HCT116 (cell line): ENCODE data around the gene UBQLN2. TPM values are rescaled to one million over a fixed set of nuclear protein-coding genes. Genes with fewer than 3 reads are reported as not detected.

Experiments
- ATAC-seq: fragments of 200-7000 bp; cut with Tn5 transposase; 2 replicates; pipeline ENCODE4 v1.9.1; 2020; ENCODE audit warnings: mild to moderate bottlenecking, moderate library complexity
- BruUV-seq: library from RNA; stranded (reverse); fragments of 400-500 nt; replicated peaks from 2 replicates; lab custom pipeline; 2021; lab: Mats Ljungman, UMichigan
- CTCF ChIA-PET: fragments of 300-600 bp; sonication (Branson Sonifier 250); formaldehyde crosslinking; loops from one replicate; lab custom pipeline; 2021; ENCODE audit warnings: antibody characterized with exemption; lab: Charles Lee
- POLR2A ChIA-PET: fragments of 300-600, 350-600 bp; sonication (Branson Sonifier 250); formaldehyde crosslinking; loops from one replicate; lab custom pipeline; 2021; ENCODE audit warnings: antibody characterized with exemption; lab: Charles Lee
- RAD21 ChIA-PET, 2 experiments: fragments of 300-600 bp; sonication (Branson Sonifier 250); formaldehyde crosslinking; loops; one replicate each; lab custom pipeline; 2023; ENCODE audit warnings: low total read pairs in 2 of 2; ENCODE audit not compliant: uncharacterized antibody in 2 of 2, unreplicated experiment in 2 of 2, low non-redundant PET in 1 of 2; lab: Charles Lee
- DNase-seq: peaks from one replicate; pipeline ENCODE4 v3.0.0-alpha.2; 2010; ENCODE audit warnings: low read depth, low spot score
- H2AFZ ChIP-seq: fragments of 200-600 bp; shearing (Covaris generic), sonication (generic); 2 replicates; pipeline ENCODE4 v1.6.1; 2017; ENCODE audit warnings: low read depth, mixed run types, mixed read lengths, antibody characterized with exemption, low read length; ENCODE audit not compliant: poor library complexity, severe bottlenecking
- H3K27ac ChIP-seq: 2 replicates; pipeline ENCODE4 v1.5.1; 2012; ENCODE audit warnings: low read depth, low read length
- H3K27me3 ChIP-seq: fragments of 200-600 bp; sonication (generic); 2 replicates; pipeline ENCODE4 v1.6.1; 2016; ENCODE audit warnings: mixed run types, low read length, mixed read lengths; ENCODE audit not compliant: insufficient read depth
- H3K36me3 ChIP-seq, 2 experiments: fragments of 200-500 bp in 1 of 2; fragments of 200-600 bp in 1 of 2; sonication (Bioruptor generic) in 1 of 2; sonication (generic) in 1 of 2; 2 replicates each; pipeline versions ENCODE4 v1.5.1 to v1.6.1; 2014 to 2016; ENCODE audit warnings: low read length in 2 of 2, inconsistent platforms in 1 of 2, mixed read lengths in 1 of 2, mixed run types in 1 of 2; ENCODE audit not compliant: insufficient read depth in 2 of 2, control insufficient read depth in 1 of 2
- H3K4me1 ChIP-seq, 2 experiments: fragments of 200-600 bp in 1 of 2; sonication (generic) in 1 of 2; 2 replicates each; pipeline versions ENCODE4 v1.5.1 to v1.6.1; 2012 to 2017; ENCODE audit warnings: low read length in 2 of 2, inconsistent platforms in 1 of 2, mild to moderate bottlenecking in 1 of 2, mixed read lengths in 1 of 2, mixed run types in 1 of 2, moderate library complexity in 1 of 2; ENCODE audit not compliant: insufficient read depth in 2 of 2, control insufficient read depth in 1 of 2
- H3K4me2 ChIP-seq: fragments of 200-600 bp; sonication (generic); 2 replicates; pipeline ENCODE4 v1.6.1; 2017; ENCODE audit warnings: mixed run types, low read length, mixed read lengths
- H3K4me3 ChIP-seq, 2 experiments: fragments of 200-600 bp in 1 of 2; sonication (generic) in 1 of 2; replicated peaks in 1 of 2; 2 replicates each; pipeline ENCODE4 v1.5.1; 2011 to 2016; ENCODE audit warnings: low read length in 2 of 2, control low read depth in 1 of 2, low read depth in 1 of 2, mild to moderate bottlenecking in 1 of 2, mixed read lengths in 1 of 2, mixed run types in 1 of 2
- H3K79me2 ChIP-seq: fragments of 200-600 bp; sonication (generic); 2 replicates; pipeline ENCODE4 v1.6.1; 2017; ENCODE audit warnings: mild to moderate bottlenecking, mixed run types, low read length, moderate library complexity, mixed read lengths; ENCODE audit not compliant: insufficient read depth
- H3K9ac ChIP-seq: fragments of 200-600 bp; sonication (generic); 2 replicates; pipeline ENCODE4 v1.6.1; 2016; ENCODE audit warnings: low read length, mixed read lengths
- H3K9me2 ChIP-seq: fragments of 200-600 bp; sonication (generic), shearing (Covaris generic); 2 replicates; pipeline ENCODE4 v1.6.1; 2017; ENCODE audit warnings: mixed run types, mild to moderate bottlenecking, moderate library complexity; ENCODE audit not compliant: insufficient read depth
- H3K9me3 ChIP-seq, 2 experiments: fragments of 200-500 bp in 1 of 2; fragments of 200-600 bp in 1 of 2; sonication (Bioruptor generic) in 1 of 2; sonication (generic) in 1 of 2; 2 replicates each; pipeline ENCODE4 v1.6.1; 2014 to 2017; ENCODE audit warnings: low read length in 2 of 2, mixed read lengths in 2 of 2, inconsistent platforms in 1 of 2, low read depth in 1 of 2, mild to moderate bottlenecking in 1 of 2, mixed run types in 1 of 2, moderate library complexity in 1 of 2; ENCODE audit not compliant: control insufficient read depth in 1 of 2, insufficient read depth in 1 of 2
- H4K20me1 ChIP-seq: fragments of 200-600 bp; sonication (generic), shearing (Covaris generic); 2 replicates; pipeline ENCODE4 v1.6.1; 2017; ENCODE audit warnings: mixed run types, mild to moderate bottlenecking, moderate library complexity; ENCODE audit not compliant: insufficient read depth
- CBX3 ChIP-seq: IDR thresholded peaks from 2 replicates; pipeline ENCODE4 v1.6.1; 2012; ENCODE audit warnings: low read depth
- CEBPB ChIP-seq: IDR thresholded peaks from 2 replicates; pipeline ENCODE4 v1.6.1; 2012; ENCODE audit warnings: low read depth
- EGR1 ChIP-seq: IDR thresholded peaks from 2 replicates; pipeline ENCODE4 v1.6.1; 2012; ENCODE audit warnings: low read depth
- EZH2 ChIP-seq: fragments of 200-600 bp; sonication (generic); IDR thresholded peaks from 2 replicates; pipeline ENCODE4 v1.6.1; 2017; ENCODE audit warnings: antibody characterized with exemption, mixed run types
- EZH2phosphoT487 ChIP-seq: fragments of 200-600 bp; IDR thresholded peaks from 2 replicates; pipeline ENCODE4 v1.6.1; 2018; ENCODE audit warnings: antibody characterized with exemption, borderline replicate concordance
- FOSL1 ChIP-seq: IDR thresholded peaks from 2 replicates; pipeline ENCODE4 v1.6.1; 2012; ENCODE audit warnings: low read depth
- JUND ChIP-seq: IDR thresholded peaks from 2 replicates; pipeline ENCODE4 v1.6.1; 2012
- POLR2A ChIP-seq: IDR thresholded peaks from 2 replicates; pipeline ENCODE4 v1.7.0; 2011; ENCODE audit warnings: borderline replicate concordance; ENCODE audit not compliant: insufficient read depth, insufficient read length; ENCODE audit errors: extremely low read depth
- RAD21 ChIP-seq: IDR thresholded peaks from 2 replicates; pipeline ENCODE4 v1.6.1; 2012; ENCODE audit warnings: low read depth, mild to moderate bottlenecking
- SIN3A ChIP-seq: IDR thresholded peaks from 2 replicates; pipeline ENCODE4 v1.6.1; 2012; ENCODE audit warnings: low read depth
- SP1 ChIP-seq: IDR thresholded peaks from 2 replicates; pipeline ENCODE4 v1.6.1; 2012; ENCODE audit warnings: low read depth
- SRF ChIP-seq: IDR thresholded peaks from 2 replicates; pipeline ENCODE4 v1.6.1; 2012; ENCODE audit warnings: low read depth
- TCF7L2 ChIP-seq: IDR thresholded peaks from 2 replicates; pipeline ENCODE4 v1.7.0; 2011; ENCODE audit warnings: borderline replicate concordance, inconsistent platforms; ENCODE audit not compliant: insufficient read depth, insufficient read length; ENCODE audit errors: extremely low read depth
- YY1 ChIP-seq: IDR thresholded peaks from 2 replicates; pipeline ENCODE4 v1.6.1; 2011; ENCODE audit warnings: low read length, low read depth, moderate library complexity, mild to moderate bottlenecking; ENCODE audit not compliant: insufficient replicate concordance; ENCODE audit errors: extremely low read depth
- ZFX ChIP-seq: fragments of 450-650 bp; IDR thresholded peaks from 2 replicates; pipeline ENCODE4 v1.6.1; 2017
- ZNF274 ChIP-seq: fragments of 200-500 bp; sonication (Bioruptor generic); IDR thresholded peaks from 2 replicates; pipeline ENCODE4 v1.6.1; 2014; ENCODE audit warnings: mild to moderate bottlenecking, low read depth, low read length, inconsistent platforms
- intact Hi-C: fragments of 100-400 bp; cut with micrococcal nuclease; formaldehyde crosslinking; loops from 2 replicates; pipeline ENCODE4 v1.10.0; 2022
- total RNA-seq: library from RNA; stranded (reverse); gene quantifications from one replicate; pipeline ENCODE4 v1.2.1, GENCODE V29; 2021; ENCODE audit not compliant: unreplicated experiment
- TF ChIP-seq, protein P1 (sequence below): IDR thresholded peaks from 2 replicates; pipeline ENCODE4 v1.6.1; 2012
- TF ChIP-seq, protein P2 (sequence below): IDR thresholded peaks from 2 replicates; pipeline ENCODE4 v1.6.1; 2012; ENCODE audit warnings: low read depth
- TF ChIP-seq, protein P3 (sequence below), 3 experiments: fragments of 200-600 bp in 1 of 3; sonication (generic) in 1 of 3; IDR thresholded peaks in 2 of 3; conservative IDR thresholded peaks in 1 of 3; 2 replicates each; pipeline ENCODE4 v1.5.1; 2012 to 2017; ENCODE audit warnings: low read depth in 2 of 3, low read length in 2 of 3, antibody characterized with exemption in 1 of 3, borderline replicate concordance in 1 of 3, control low read depth in 1 of 3, mild to moderate bottlenecking in 1 of 3, mixed read lengths in 1 of 3, mixed run types in 1 of 3, moderate library complexity in 1 of 3; ENCODE audit not compliant: insufficient read depth in 1 of 3
- TF ChIP-seq, protein P4 (sequence below): IDR thresholded peaks from 2 replicates; pipeline ENCODE4 v1.6.1; 2011; ENCODE audit warnings: mild to moderate bottlenecking, low read length, moderate library complexity; ENCODE audit not compliant: insufficient replicate concordance; ENCODE audit errors: extremely low read depth

The UBQLN2 gene
- total RNA-seq, 1 experiment from 2014 or later, result 20.9 TPM

DNA sequence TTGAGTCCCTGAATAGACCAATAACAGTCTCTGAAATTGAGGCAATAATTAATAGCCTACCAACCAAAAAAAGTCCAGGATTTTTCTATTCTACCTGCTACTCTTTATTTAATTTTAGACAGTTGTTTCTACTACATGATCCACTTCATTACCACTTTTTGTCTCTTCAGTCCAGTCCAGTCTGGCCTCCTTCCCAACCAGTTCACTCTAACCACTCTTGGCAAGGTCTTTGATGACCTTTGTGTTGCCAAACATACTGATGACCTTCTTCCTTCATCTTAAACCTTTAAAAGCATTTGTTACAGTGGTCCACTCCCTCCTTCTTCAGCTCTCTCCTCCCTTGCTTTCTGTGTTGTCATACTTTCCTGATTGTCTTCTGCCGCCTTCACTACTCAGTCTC lies 12.8 kb upstream of the UBQLN2 start:
- POLR2A ChIA-PET, result no interaction called here
- CTCF ChIA-PET, result no interaction called here
- no peak for DNase-seq
- TF ChIP-seq RAD21, result no peak
- no peak for TF ChIP-seq ZFX
- TF ChIP-seq EZH2phosphoT487, result no peak
- no peak for TF ChIP-seq SP1
- TF ChIP-seq ZNF274, result no peak
- TF ChIP-seq, protein P1, sequence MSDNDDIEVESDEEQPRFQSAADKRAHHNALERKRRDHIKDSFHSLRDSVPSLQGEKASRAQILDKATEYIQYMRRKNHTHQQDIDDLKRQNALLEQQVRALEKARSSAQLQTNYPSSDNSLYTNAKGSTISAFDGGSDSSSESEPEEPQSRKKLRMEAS, result no peak
- TF ChIP-seq, protein P2, sequence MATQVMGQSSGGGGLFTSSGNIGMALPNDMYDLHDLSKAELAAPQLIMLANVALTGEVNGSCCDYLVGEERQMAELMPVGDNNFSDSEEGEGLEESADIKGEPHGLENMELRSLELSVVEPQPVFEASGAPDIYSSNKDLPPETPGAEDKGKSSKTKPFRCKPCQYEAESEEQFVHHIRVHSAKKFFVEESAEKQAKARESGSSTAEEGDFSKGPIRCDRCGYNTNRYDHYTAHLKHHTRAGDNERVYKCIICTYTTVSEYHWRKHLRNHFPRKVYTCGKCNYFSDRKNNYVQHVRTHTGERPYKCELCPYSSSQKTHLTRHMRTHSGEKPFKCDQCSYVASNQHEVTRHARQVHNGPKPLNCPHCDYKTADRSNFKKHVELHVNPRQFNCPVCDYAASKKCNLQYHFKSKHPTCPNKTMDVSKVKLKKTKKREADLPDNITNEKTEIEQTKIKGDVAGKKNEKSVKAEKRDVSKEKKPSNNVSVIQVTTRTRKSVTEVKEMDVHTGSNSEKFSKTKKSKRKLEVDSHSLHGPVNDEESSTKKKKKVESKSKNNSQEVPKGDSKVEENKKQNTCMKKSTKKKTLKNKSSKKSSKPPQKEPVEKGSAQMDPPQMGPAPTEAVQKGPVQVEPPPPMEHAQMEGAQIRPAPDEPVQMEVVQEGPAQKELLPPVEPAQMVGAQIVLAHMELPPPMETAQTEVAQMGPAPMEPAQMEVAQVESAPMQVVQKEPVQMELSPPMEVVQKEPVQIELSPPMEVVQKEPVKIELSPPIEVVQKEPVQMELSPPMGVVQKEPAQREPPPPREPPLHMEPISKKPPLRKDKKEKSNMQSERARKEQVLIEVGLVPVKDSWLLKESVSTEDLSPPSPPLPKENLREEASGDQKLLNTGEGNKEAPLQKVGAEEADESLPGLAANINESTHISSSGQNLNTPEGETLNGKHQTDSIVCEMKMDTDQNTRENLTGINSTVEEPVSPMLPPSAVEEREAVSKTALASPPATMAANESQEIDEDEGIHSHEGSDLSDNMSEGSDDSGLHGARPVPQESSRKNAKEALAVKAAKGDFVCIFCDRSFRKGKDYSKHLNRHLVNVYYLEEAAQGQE, result no peak
- TF ChIP-seq JUND, result no peak
- no peak for TF ChIP-seq CEBPB
- TF ChIP-seq YY1, result no peak
- TF ChIP-seq, protein P3, sequence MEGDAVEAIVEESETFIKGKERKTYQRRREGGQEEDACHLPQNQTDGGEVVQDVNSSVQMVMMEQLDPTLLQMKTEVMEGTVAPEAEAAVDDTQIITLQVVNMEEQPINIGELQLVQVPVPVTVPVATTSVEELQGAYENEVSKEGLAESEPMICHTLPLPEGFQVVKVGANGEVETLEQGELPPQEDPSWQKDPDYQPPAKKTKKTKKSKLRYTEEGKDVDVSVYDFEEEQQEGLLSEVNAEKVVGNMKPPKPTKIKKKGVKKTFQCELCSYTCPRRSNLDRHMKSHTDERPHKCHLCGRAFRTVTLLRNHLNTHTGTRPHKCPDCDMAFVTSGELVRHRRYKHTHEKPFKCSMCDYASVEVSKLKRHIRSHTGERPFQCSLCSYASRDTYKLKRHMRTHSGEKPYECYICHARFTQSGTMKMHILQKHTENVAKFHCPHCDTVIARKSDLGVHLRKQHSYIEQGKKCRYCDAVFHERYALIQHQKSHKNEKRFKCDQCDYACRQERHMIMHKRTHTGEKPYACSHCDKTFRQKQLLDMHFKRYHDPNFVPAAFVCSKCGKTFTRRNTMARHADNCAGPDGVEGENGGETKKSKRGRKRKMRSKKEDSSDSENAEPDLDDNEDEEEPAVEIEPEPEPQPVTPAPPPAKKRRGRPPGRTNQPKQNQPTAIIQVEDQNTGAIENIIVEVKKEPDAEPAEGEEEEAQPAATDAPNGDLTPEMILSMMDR (IDR thresholded peaks at IDR 0.05 in 2 of 3, conservative IDR thresholded peaks at IDR 0.05 in 1 of 3; ENCODE audit: borderline replicate concordance in 1 of 3, insufficient read depth in 1 of 3, low read depth in 2 of 3, low read length in 2 of 3), result no peak
- no peak for TF ChIP-seq FOSL1
- TF ChIP-seq EZH2, result no peak
- TF ChIP-seq CBX3, result no peak
- TF ChIP-seq, protein P4, sequence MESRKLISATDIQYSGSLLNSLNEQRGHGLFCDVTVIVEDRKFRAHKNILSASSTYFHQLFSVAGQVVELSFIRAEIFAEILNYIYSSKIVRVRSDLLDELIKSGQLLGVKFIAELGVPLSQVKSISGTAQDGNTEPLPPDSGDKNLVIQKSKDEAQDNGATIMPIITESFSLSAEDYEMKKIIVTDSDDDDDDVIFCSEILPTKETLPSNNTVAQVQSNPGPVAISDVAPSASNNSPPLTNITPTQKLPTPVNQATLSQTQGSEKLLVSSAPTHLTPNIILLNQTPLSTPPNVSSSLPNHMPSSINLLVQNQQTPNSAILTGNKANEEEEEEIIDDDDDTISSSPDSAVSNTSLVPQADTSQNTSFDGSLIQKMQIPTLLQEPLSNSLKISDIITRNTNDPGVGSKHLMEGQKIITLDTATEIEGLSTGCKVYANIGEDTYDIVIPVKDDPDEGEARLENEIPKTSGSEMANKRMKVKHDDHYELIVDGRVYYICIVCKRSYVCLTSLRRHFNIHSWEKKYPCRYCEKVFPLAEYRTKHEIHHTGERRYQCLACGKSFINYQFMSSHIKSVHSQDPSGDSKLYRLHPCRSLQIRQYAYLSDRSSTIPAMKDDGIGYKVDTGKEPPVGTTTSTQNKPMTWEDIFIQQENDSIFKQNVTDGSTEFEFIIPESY, result no peak
- no peak for TF ChIP-seq EGR1
- no peak for TF ChIP-seq SIN3A
- no peak for TF ChIP-seq TCF7L2
- TF ChIP-seq SRF, result no peak
- TF ChIP-seq POLR2A, result no peak
- no TSS peak for BruUV-seq
- Histone ChIP-seq H3K9me3 (no peaks in the 10 kb centered on the region), H3K9me2 (no peaks in the 10 kb centered on the region), H3K36me3 (no peaks in the 10 kb centered on the region), H3K9ac (no peak overlapping the region), H2AFZ (no peak overlapping the region), H3K4me2 (no peak overlapping the region), H3K79me2 (no peaks in the 10 kb centered on the region), H4K20me1 (no peaks in the 10 kb centered on the region), H3K4me3 (no peak overlapping the region), H3K27ac (no peak overlapping the region), H3K4me1 (no peaks in the 10 kb centered on the region), H3K27me3 (no peaks in the 10 kb centered on the region)
- intact Hi-C loops, result no loop called here
- no peak for ATAC-seq
- RAD21 ChIA-PET, result no interaction called here
